Measurements from ENCODE around the gene SCG3.
A peak's percentile ranks its signal among the peaks of the same experiment; 100 is the strongest.

SCG3 gene

GRCh38 chr15:51699373-51699772 lies 18.1 kb downstream of the SCG3 start:
- H3K4me3 ChIP-seq (ENCODE audit: control insufficient read depth, low read depth, low read length), result no peak overlapping the region
- DNase-seq (ENCODE audit: low read depth), result no peak
- TF ChIP-seq, protein P1, sequence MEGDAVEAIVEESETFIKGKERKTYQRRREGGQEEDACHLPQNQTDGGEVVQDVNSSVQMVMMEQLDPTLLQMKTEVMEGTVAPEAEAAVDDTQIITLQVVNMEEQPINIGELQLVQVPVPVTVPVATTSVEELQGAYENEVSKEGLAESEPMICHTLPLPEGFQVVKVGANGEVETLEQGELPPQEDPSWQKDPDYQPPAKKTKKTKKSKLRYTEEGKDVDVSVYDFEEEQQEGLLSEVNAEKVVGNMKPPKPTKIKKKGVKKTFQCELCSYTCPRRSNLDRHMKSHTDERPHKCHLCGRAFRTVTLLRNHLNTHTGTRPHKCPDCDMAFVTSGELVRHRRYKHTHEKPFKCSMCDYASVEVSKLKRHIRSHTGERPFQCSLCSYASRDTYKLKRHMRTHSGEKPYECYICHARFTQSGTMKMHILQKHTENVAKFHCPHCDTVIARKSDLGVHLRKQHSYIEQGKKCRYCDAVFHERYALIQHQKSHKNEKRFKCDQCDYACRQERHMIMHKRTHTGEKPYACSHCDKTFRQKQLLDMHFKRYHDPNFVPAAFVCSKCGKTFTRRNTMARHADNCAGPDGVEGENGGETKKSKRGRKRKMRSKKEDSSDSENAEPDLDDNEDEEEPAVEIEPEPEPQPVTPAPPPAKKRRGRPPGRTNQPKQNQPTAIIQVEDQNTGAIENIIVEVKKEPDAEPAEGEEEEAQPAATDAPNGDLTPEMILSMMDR (conservative IDR thresholded peaks at IDR 0.05; ENCODE audit: control insufficient read depth, insufficient read depth, low read depth, low read length), result no peak

DNA sequence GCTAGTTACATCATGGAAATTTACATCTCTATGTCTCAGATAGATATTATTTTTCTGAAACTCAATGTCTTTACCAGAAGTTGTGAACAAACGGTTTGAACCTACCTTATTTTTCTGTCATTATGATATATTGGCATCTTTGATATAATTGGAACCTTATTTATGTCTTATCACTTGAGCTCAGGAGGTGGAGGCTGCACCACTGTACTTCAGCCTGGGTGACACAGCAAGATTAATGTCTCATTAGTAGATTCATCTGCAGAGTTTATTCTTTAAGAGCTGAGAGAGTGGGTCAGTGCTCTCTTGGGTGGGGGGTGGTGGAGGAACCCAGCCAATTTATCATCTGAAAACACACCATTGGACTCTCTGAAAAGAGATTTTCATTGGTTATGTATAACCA lies 21.4 kb downstream of the SCG3 start:
- DNase-seq (ENCODE audit: low read depth), result no peak
- TF ChIP-seq, protein P1 (conservative IDR thresholded peaks at IDR 0.05; ENCODE audit: control insufficient read depth, insufficient read depth, low read depth, low read length), result no peak

DNA sequence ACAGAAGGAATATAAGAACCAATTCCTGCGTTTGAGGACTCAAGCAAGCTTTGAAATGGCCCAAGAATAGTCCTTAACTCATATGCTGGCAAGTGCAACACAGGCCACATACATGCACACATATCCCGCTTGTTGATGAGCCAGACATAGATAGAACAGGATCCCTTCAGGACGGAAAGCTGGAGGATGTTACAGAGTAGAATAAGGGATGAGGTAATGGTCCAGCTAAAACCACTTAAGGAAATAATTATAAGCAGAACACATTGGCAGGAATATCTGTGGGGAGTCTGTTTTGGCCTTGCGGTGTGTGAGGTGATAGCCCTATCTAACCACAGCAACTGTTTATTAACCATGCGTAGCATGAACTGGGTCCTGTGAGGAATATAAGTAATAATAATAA lies 25.0 kb downstream of the SCG3 start:
- no peak overlapping the region for H3K4me3 ChIP-seq (ENCODE audit: control insufficient read depth, low read depth, low read length)
- DNase-seq (ENCODE audit: low read depth), result peak; percentile 86
- TF ChIP-seq, protein P1 (conservative IDR thresholded peaks at IDR 0.05; ENCODE audit: control insufficient read depth, insufficient read depth, low read depth, low read length), result no peak

More for the DNA sequence above, 21.4 kb downstream of the SCG3 start:
- no peak overlapping the region for H3K4me3 ChIP-seq (ENCODE audit: control insufficient read depth, low read depth, low read length)

DNA sequence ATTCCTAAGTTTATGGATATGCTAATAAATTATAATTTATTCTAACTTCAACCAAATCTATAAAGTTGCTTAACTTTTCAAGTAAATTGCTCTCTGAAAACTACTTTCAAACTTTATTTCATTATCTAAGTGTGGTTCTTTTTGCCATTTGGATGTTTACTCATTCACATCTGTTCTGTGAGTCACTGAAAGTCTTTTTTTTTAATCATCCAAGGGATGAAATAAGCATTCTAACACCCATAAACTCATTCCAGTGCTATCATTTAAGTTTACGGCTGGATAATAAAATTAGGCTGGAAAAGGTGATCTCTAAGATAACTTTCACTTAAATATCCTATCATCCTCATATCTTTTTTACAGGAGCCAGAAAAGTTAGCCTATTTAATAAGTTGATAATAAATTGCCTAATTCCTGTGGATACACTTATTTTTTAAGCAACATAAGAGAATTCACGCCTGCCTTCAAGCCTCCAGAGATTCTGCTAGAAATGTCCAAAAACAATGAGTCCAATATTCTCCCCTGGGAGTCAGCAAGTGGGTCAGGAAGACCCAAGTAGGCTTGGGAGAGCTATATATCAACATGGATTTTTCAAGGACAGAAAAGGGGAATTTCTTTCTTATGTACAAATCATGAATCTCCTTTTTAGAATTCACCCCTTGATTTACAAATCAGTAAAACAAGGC lies 25.8 kb downstream of the SCG3 start:
- TF ChIP-seq, protein P1 (conservative IDR thresholded peaks at IDR 0.05; ENCODE audit: control insufficient read depth, insufficient read depth, low read depth, low read length), result no peak
- DNase-seq (ENCODE audit: low read depth), result no peak

GRCh38 chr15:51708013-51708412 lies 26.7 kb downstream of the SCG3 start:
- H3K4me3 ChIP-seq (ENCODE audit: control insufficient read depth, low read depth, low read length), result peak overlapping the region; percentile 19
- TF ChIP-seq, protein P1 (conservative IDR thresholded peaks at IDR 0.05; ENCODE audit: control insufficient read depth, insufficient read depth, low read depth, low read length), result no peak
- no peak for DNase-seq (ENCODE audit: low read depth)

More for the DNA sequence above, 25.8 kb downstream of the SCG3 start:
- H3K4me3 ChIP-seq (ENCODE audit: control insufficient read depth, low read depth, low read length), result no peak overlapping the region

DNA sequence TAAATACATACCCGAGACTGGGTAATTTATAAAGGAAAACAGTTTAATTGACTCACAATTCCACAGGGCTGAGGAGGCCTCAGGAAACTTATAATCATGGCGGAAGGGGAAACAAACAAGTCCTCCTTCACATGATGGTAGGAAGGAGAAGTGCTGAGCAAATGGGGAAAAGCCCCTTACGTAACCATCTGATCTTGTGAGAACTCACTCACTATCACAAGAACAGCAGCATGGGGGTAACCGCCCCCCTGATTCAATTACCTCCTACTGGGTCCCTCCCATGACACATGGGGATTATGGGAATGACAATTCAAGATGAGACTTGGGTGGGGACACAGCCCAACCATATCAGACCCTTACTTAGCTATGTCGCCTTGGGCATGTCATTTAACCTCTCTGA lies 27.7 kb downstream of the SCG3 start:
- peak overlapping the region; percentile 16 for H3K4me3 ChIP-seq (ENCODE audit: control insufficient read depth, low read depth, low read length)
- no peak for DNase-seq (ENCODE audit: low read depth)
- TF ChIP-seq, protein P1 (conservative IDR thresholded peaks at IDR 0.05; ENCODE audit: control insufficient read depth, insufficient read depth, low read depth, low read length), result no peak

All from fibroblast of mammary gland (primary cell).